Measurements from ENCODE around the gene KCNG1. TPM values are rescaled to one million over a fixed set of nuclear protein-coding genes. Genes with fewer than 3 reads are reported as not detected.

KCNG1 gene
- total RNA-seq, 1 donor from 2014 or later: 4.4 TPM

- peaks cover 7% of the 10 kb centered on the region for H3K36me3 Mint-ChIP-seq (ENCODE audit: low read depth, unreplicated experiment)
- no peak overlapping the region for H3K27ac Mint-ChIP-seq (ENCODE audit: unreplicated experiment)
- TF ChIP-seq CTCF (IDR thresholded peaks at IDR 0.05; ENCODE audit: unreplicated experiment): no peak
- no peak overlapping the region for H3K4me3 Mint-ChIP-seq (ENCODE audit: unreplicated experiment)
- peaks cover 20% of the 10 kb centered on the region for H3K4me1 Mint-ChIP-seq (ENCODE audit: unreplicated experiment)
- DNase-seq (ENCODE audit: low spot score): no peak
- H3K9me3 Mint-ChIP-seq (ENCODE audit: unreplicated experiment): no peaks in the 10 kb centered on the region
- peaks cover 7% of the 10 kb centered on the region for H3K27me3 Mint-ChIP-seq (ENCODE audit: unreplicated experiment)
Observed at GRCh38 chr20:51012357-51012756, 10.6 kb downstream of the KCNG1 start.

DNA sequence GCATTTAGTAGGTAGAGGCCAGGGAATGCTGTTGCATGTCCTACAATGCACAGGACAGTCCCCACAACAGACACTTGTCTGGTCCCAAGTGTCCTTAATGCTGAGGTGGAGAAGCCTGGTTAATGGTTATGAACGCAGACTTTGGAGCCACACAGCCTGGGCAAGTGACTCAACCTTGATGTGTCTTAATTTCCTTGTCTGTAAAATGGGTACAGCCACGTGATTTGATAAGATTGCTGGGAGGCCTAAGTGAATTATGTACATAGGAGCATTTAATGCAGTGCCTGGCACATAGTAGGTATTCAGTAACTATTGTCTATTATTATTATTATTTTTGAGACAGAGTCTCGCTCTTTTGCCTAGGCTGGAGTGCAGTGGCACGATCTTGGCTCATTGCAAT, 11.4 kb downstream of the KCNG1 start:
- H3K27ac Mint-ChIP-seq (ENCODE audit: unreplicated experiment): no peak overlapping the region
- DNase-seq (ENCODE audit: low spot score): no peak
- H3K4me3 Mint-ChIP-seq (ENCODE audit: unreplicated experiment): no peak overlapping the region
- peaks cover 5% of the 10 kb centered on the region for H3K27me3 Mint-ChIP-seq (ENCODE audit: unreplicated experiment)
- H3K4me1 Mint-ChIP-seq (ENCODE audit: unreplicated experiment): peaks cover 20% of the 10 kb centered on the region
- no peaks in the 10 kb centered on the region for H3K9me3 Mint-ChIP-seq (ENCODE audit: unreplicated experiment)
- H3K36me3 Mint-ChIP-seq (ENCODE audit: low read depth, unreplicated experiment): peaks cover 4% of the 10 kb centered on the region
- TF ChIP-seq CTCF (IDR thresholded peaks at IDR 0.05; ENCODE audit: unreplicated experiment): no peak

- no peak for TF ChIP-seq CTCF (IDR thresholded peaks at IDR 0.05; ENCODE audit: unreplicated experiment)
- H3K4me1 Mint-ChIP-seq (ENCODE audit: unreplicated experiment): peaks cover 20% of the 10 kb centered on the region
- no peaks in the 10 kb centered on the region for H3K9me3 Mint-ChIP-seq (ENCODE audit: unreplicated experiment)
- H3K27me3 Mint-ChIP-seq (ENCODE audit: unreplicated experiment): peaks cover 6% of the 10 kb centered on the region
- H3K4me3 Mint-ChIP-seq (ENCODE audit: unreplicated experiment): no peak overlapping the region
- no peak for DNase-seq (ENCODE audit: low spot score)
- H3K36me3 Mint-ChIP-seq (ENCODE audit: low read depth, unreplicated experiment): peaks cover 4% of the 10 kb centered on the region
- no peak overlapping the region for H3K27ac Mint-ChIP-seq (ENCODE audit: unreplicated experiment)
Observed at GRCh38 chr20:51010932-51011331, 12.0 kb downstream of the KCNG1 start.

- no peak for DNase-seq (ENCODE audit: low spot score)
- Mint-ChIP-seq H3K36me3 (ENCODE audit: low read depth, unreplicated experiment) (peaks cover 8% of the 10 kb centered on the region), H3K27me3 (ENCODE audit: unreplicated experiment) (peaks cover 10% of the 10 kb centered on the region), H3K4me1 (ENCODE audit: unreplicated experiment) (peaks cover 19% of the 10 kb centered on the region), H3K4me3 (ENCODE audit: unreplicated experiment) (no peak overlapping the region), H3K27ac (ENCODE audit: unreplicated experiment) (no peak overlapping the region), H3K9me3 (ENCODE audit: unreplicated experiment) (no peaks in the 10 kb centered on the region)
- TF ChIP-seq CTCF (IDR thresholded peaks at IDR 0.05; ENCODE audit: unreplicated experiment): no peak
Observed at GRCh38 chr20:51010043-51010365, 12.9 kb downstream of the KCNG1 start.

DNA sequence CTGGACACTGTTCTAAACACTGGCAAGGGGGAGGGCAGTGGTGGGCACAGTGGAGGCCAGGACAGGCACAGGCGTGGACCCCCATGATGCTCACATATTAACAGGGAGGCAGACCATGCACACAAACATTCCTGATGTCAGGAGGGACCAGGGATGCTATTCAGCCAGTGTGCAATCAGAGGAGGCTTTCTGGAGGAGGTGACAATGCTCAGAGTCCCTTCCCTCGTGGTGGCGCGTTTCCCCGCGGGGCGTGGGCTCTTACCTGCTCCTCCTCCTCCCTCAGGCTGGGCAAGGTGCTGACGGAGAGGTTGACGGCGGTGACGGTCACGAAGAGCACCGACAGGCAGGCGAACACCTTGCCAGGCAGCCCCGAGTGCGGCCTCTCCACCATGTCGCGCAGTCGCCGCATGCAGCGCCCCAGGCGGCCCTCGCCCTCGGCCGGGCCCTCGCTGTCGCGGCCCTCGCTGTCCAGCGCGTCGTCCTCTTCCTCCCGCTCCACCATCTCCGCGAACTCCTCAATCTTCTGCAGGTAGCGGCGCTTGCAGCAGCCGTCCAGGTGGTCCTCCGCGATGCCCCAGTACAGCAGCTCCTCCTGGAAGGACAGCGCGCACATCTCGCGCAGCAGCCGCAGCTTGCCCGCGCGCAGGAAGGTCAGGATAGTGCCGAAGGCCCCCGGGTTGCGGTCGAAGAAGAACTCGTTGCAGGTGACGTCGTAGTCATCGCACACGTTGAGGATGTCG, 13.4 kb downstream of the KCNG1 start:
- H3K27ac Mint-ChIP-seq (ENCODE audit: unreplicated experiment): peak overlapping the region; percentile 22
- no peak for TF ChIP-seq CTCF (IDR thresholded peaks at IDR 0.05; ENCODE audit: unreplicated experiment)
- no peaks in the 10 kb centered on the region for H3K9me3 Mint-ChIP-seq (ENCODE audit: unreplicated experiment)
- peaks cover 10% of the 10 kb centered on the region for H3K36me3 Mint-ChIP-seq (ENCODE audit: low read depth, unreplicated experiment)
- H3K4me1 Mint-ChIP-seq (ENCODE audit: unreplicated experiment): peaks cover 14% of the 10 kb centered on the region
- DNase-seq (ENCODE audit: low spot score): no peak
- no peak overlapping the region for H3K4me3 Mint-ChIP-seq (ENCODE audit: unreplicated experiment)
- H3K27me3 Mint-ChIP-seq (ENCODE audit: unreplicated experiment): peaks cover 10% of the 10 kb centered on the region

All from endothelial cell (in vitro differentiated cells).